Measurements from ENCODE around the gene NNAT.
"Not testable (repeated sequence)": the region's sequence is repeated elsewhere in the genome, so short reads cannot be mapped to it uniquely, and the experiment has no call there.

NNAT gene

GRCh38 chr20:37477041-37477440, 44.0 kb upstream of the NNAT start:
- TF ChIP-seq CTCF (IDR thresholded peaks at IDR 0.05) = no peak
- Mint-ChIP-seq H3K4me3 (no peak overlapping the region), H3K9me3 (peaks cover 18% of the 10 kb centered on the region), H3K36me3 (ENCODE audit: low read depth) (peaks cover 6% of the 10 kb centered on the region), H3K27me3 (ENCODE audit: low read depth, poor library complexity) (peaks cover 39% of the 10 kb centered on the region), H3K4me1 (peaks cover 38% of the 10 kb centered on the region), H3K27ac (no peak overlapping the region)
- DNase-seq = no peak

- peaks cover 36% of the 10 kb centered on the region for H3K27me3 Mint-ChIP-seq (ENCODE audit: low read depth, poor library complexity)
- no peak for DNase-seq
These were observed 41.8 kb upstream of the NNAT start for GRCh38 chr20:37479266-37479665.

GRCh38 chr20:37479925-37480691, 40.9 kb upstream of the NNAT start:
- DNase-seq = no peak
- H3K36me3 Mint-ChIP-seq (ENCODE audit: low read depth) = peaks cover 9% of the 10 kb centered on the region
- H3K27me3 Mint-ChIP-seq (ENCODE audit: low read depth, poor library complexity) = peaks cover 31% of the 10 kb centered on the region
- H3K4me3 Mint-ChIP-seq = no peak overlapping the region
- H3K4me1 Mint-ChIP-seq = peaks cover 16% of the 10 kb centered on the region
- TF ChIP-seq CTCF (IDR thresholded peaks at IDR 0.05) = no peak
- H3K9me3 Mint-ChIP-seq = peaks cover 32% of the 10 kb centered on the region
- H3K27ac Mint-ChIP-seq = no peak overlapping the region

More at GRCh38 chr20:37479266-37479665, 41.8 kb upstream of the NNAT start:
- H3K27ac Mint-ChIP-seq = no peak overlapping the region
- H3K4me1 Mint-ChIP-seq = peaks cover 25% of the 10 kb centered on the region
- no peak overlapping the region for H3K4me3 Mint-ChIP-seq
- H3K9me3 Mint-ChIP-seq = peaks cover 32% of the 10 kb centered on the region
- TF ChIP-seq CTCF (IDR thresholded peaks at IDR 0.05) = no peak
- H3K36me3 Mint-ChIP-seq (ENCODE audit: low read depth) = peaks cover 9% of the 10 kb centered on the region

GRCh38 chr20:37480919-37481318, 40.1 kb upstream of the NNAT start:
- peaks cover 31% of the 10 kb centered on the region for H3K9me3 Mint-ChIP-seq
- no peak overlapping the region for H3K27ac Mint-ChIP-seq
- no peak for DNase-seq
- H3K36me3 Mint-ChIP-seq (ENCODE audit: low read depth) = peaks cover 9% of the 10 kb centered on the region
- no peak overlapping the region for H3K4me3 Mint-ChIP-seq
- H3K4me1 Mint-ChIP-seq = peaks cover 14% of the 10 kb centered on the region
- peaks cover 29% of the 10 kb centered on the region for H3K27me3 Mint-ChIP-seq (ENCODE audit: low read depth, poor library complexity)
- TF ChIP-seq CTCF (IDR thresholded peaks at IDR 0.05) = no peak

GRCh38 chr20:37481610-37482009, 39.4 kb upstream of the NNAT start:
- Mint-ChIP-seq H3K9me3 (peaks cover 25% of the 10 kb centered on the region), H3K4me3 (no peak overlapping the region), H3K36me3 (ENCODE audit: low read depth) (peaks cover 9% of the 10 kb centered on the region), H3K27ac (no peak overlapping the region), H3K27me3 (ENCODE audit: low read depth, poor library complexity) (peaks cover 26% of the 10 kb centered on the region), H3K4me1 (peaks cover 21% of the 10 kb centered on the region)
- no peak for TF ChIP-seq CTCF (IDR thresholded peaks at IDR 0.05)
- DNase-seq = no peak

- peaks cover 23% of the 10 kb centered on the region for H3K9me3 Mint-ChIP-seq
- H3K27ac Mint-ChIP-seq = no peak overlapping the region
- H3K27me3 Mint-ChIP-seq (ENCODE audit: low read depth, poor library complexity) = peaks cover 23% of the 10 kb centered on the region
- peaks cover 30% of the 10 kb centered on the region for H3K4me1 Mint-ChIP-seq
- TF ChIP-seq CTCF (IDR thresholded peaks at IDR 0.05) = no peak
- no peak overlapping the region for H3K4me3 Mint-ChIP-seq
- DNase-seq = no peak
- H3K36me3 Mint-ChIP-seq (ENCODE audit: low read depth) = peaks cover 9% of the 10 kb centered on the region
These were observed 36.7 kb upstream of the NNAT start for GRCh38 chr20:37484331-37484730.

- H3K27ac Mint-ChIP-seq = peak overlapping the region; percentile 29
- H3K9me3 Mint-ChIP-seq = peaks cover 23% of the 10 kb centered on the region
- H3K4me1 Mint-ChIP-seq = peaks cover 23% of the 10 kb centered on the region
- not testable (repeated sequence) for H3K4me3 Mint-ChIP-seq; DNase-seq; H3K36me3 Mint-ChIP-seq (ENCODE audit: low read depth)
- peaks cover 14% of the 10 kb centered on the region for H3K27me3 Mint-ChIP-seq (ENCODE audit: low read depth, poor library complexity)
These were observed 34.8 kb upstream of the NNAT start for GRCh38 chr20:37486209-37486608.
